Fibroblast of villous mesenchyme (primary cell): ENCODE measurements around the gene PCDHGB4. TPM values are rescaled to one million over a fixed set of nuclear protein-coding genes. Genes with fewer than 3 reads are reported as not detected.
"Not testable (repeated sequence)": the region's sequence is repeated elsewhere in the genome, so short reads cannot be mapped to it uniquely, and the experiment has no call there.

Source experiments
- DNase-seq: peaks from one replicate; pipeline ENCODE4 v3.0.0-alpha.2; 2010; ENCODE audit warnings: low read depth
- H3K4me3 ChIP-seq: 2 replicates; pipeline ENCODE4 v1.5.1; 2011; ENCODE audit warnings: low read depth, mild to moderate bottlenecking, low read length
- total RNA-seq: library from RNA; depleted of rRNA; stranded (reverse); fragments of >200 nt; gene quantifications from 2 replicates; pipeline ENCODE4 v1.2.3, GENCODE V29; 2012
- TF ChIP-seq, protein P1 (sequence below): IDR thresholded peaks from 2 replicates; pipeline ENCODE4 v1.5.1; 2012; ENCODE audit warnings: low read depth, mild to moderate bottlenecking, low read length; ENCODE audit not compliant: insufficient read depth

PCDHGB4 gene
- total RNA-seq, 1 donor: 13.4 TPM

DNA sequence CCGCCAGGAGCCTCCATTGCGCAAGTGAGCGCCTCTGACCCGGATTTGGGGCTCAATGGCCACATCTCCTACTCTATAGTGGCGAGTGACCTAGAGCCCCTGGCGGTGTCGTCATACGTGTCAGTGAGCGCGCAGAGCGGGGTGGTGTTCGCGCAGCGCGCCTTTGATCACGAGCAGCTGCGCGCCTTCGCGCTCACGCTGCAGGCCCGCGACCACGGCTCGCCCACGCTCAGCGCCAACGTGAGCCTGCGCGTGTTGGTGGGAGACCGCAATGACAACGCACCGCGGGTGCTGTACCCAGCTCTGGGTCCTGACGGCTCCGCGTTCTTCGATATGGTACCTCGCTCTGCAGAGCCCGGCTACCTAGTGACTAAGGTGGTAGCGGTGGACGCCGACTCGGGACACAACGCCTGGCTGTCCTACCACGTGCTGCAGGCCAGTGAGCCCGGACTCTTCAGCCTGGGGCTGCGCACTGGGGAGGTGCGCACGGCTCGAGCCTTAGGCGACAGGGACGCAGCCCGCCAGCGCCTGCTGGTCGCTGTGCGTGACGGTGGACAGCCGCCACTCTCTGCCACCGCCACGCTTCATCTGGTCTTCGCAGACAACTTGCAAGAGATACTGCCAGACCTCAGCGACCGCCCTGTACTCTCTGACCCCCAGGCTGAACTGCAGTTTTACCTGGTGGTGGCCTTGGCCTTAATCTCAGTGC is 22.3 kb downstream of the PCDHGB4 start:
- no peak for DNase-seq
- TF ChIP-seq, protein P1, sequence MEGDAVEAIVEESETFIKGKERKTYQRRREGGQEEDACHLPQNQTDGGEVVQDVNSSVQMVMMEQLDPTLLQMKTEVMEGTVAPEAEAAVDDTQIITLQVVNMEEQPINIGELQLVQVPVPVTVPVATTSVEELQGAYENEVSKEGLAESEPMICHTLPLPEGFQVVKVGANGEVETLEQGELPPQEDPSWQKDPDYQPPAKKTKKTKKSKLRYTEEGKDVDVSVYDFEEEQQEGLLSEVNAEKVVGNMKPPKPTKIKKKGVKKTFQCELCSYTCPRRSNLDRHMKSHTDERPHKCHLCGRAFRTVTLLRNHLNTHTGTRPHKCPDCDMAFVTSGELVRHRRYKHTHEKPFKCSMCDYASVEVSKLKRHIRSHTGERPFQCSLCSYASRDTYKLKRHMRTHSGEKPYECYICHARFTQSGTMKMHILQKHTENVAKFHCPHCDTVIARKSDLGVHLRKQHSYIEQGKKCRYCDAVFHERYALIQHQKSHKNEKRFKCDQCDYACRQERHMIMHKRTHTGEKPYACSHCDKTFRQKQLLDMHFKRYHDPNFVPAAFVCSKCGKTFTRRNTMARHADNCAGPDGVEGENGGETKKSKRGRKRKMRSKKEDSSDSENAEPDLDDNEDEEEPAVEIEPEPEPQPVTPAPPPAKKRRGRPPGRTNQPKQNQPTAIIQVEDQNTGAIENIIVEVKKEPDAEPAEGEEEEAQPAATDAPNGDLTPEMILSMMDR: no peak
- H3K4me3 ChIP-seq: no peak overlapping the region

DNA sequence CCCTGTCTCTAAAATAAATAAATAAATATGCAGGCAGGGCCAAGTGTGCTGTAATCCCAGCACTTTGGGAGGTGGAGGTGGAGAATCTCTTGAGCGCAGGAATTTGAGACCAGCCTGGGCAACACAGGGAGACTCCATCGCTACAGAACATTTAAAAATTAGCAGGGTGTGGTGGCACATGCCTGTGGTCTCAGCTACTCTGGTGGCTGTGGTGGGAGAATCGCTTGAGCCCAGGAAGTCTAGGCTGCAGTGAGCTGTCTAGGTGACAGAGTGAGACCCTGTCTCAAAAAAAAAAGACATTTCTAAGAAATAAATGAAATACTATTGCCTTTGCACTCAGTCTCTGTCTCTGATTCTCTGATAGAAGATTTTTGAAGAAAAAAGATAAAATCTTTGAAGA is 24.1 kb downstream of the PCDHGB4 start:
- TF ChIP-seq, protein P1: no peak
- no peak overlapping the region for H3K4me3 ChIP-seq
- DNase-seq: no peak

DNA sequence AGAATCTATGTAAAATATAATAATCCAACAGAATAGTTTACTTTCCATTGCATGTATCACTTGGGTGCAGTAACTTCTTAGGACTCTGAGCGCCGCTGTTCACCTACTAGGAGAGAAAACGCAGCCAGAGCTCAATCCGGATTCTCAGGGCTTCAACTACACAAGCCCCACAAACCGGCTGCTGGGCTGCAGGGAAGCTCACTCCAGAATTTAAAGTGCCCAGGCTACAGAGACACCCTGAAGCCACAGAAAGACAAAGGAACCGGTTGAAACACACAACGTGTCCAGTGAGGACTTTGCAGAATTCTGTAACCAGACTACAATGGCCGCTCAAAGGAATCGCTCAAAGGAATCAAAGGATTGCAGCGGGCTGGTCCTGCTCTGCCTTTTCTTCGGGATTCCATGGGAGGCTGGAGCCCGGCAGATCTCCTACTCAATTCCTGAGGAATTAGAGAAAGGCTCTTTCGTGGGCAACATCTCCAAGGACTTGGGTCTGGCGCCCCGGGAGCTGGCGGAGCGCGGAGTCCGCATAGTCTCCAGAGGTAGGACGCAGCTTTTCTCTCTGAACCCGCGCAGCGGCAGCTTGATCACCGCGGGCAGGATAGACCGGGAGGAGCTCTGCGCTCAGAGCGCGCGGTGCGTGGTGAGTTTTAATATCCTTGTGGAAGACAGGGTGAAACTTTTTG is 25.5 kb downstream of the PCDHGB4 start, which contains the start of gene PCDHGA10:
TSS of gene PCDHGA10 (plus strand) at position 134 of the 686 bp plus-strand sequence. CDS start at position 323, 189 bp downstream.
- peak within 1 kb of the TSS; percentile 70 for H3K4me3 ChIP-seq
- TF ChIP-seq, protein P1: peak; percentile 86
- peak; percentile 83 for DNase-seq

DNA sequence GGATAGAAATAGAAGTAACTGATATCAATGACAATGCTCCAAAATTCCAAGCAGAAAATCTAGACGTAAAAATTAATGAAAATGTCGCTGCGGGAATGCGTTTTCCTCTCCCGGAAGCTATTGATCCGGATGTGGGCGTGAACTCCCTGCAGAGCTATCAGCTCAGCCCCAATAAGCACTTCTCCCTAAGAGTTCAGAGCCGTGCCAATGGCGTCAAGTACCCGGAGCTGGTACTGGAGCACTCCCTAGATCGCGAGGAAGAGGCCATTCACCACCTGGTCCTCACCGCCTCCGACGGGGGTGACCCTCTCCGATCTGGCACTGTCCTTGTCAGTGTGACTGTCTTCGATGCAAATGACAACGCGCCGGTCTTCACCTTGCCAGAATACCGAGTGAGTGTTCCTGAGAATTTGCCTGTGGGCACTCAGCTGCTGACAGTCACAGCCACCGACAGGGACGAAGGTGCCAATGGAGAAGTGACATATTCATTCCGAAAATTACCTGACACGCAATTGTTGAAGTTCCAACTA is 26.1 kb downstream of the PCDHGB4 start:
- DNase-seq: no peak
- TF ChIP-seq, protein P1: no peak
- peak overlapping the region; percentile 70 for H3K4me3 ChIP-seq

DNA sequence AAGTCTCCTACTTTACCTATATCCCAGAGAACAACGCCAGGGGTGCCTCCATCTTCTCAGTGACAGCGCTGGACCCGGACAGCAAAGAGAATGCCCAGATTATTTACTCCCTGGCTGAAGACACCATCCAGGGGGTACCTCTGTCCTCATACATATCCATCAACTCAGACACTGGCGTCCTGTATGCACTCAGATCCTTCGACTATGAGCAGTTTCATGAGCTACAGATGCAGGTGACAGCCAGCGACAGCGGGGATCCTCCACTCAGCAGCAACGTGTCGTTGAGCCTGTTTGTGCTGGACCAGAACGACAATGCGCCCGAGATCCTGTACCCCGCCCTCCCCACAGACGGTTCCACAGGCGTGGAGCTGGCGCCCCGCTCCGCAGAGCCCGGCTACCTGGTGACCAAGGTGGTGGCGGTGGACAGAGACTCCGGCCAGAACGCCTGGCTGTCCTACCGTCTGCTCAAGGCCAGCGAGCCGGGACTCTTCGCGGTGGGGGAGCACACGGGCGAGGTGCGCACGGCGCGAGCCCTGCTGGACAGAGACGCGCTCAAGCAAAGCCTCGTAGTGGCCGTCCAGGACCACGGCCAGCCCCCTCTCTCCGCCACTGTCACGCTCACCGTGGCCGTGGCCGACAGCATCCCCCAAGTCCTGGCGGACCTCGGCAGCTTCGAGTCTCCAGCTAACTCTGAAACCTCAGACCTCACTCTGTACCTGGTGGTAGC is 27.2 kb downstream of the PCDHGB4 start:
- DNase-seq, H3K4me3 ChIP-seq: not testable (repeated sequence)

DNA sequence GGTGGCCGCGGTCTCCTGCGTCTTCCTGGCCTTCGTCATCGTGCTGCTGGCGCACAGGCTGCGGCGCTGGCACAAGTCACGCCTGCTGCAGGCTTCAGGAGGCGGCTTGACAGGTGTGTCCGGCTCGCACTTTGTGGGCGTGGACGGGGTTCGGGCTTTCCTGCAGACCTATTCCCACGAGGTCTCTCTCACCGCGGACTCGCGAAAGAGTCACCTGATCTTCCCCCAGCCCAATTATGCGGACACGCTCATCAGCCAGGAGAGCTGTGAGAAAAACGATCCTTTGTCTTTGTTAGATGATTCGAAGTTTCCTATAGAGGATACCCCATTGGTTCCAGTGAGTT is 27.7 kb downstream of the PCDHGB4 start:
- not testable (repeated sequence) for H3K4me3 ChIP-seq, DNase-seq

DNA sequence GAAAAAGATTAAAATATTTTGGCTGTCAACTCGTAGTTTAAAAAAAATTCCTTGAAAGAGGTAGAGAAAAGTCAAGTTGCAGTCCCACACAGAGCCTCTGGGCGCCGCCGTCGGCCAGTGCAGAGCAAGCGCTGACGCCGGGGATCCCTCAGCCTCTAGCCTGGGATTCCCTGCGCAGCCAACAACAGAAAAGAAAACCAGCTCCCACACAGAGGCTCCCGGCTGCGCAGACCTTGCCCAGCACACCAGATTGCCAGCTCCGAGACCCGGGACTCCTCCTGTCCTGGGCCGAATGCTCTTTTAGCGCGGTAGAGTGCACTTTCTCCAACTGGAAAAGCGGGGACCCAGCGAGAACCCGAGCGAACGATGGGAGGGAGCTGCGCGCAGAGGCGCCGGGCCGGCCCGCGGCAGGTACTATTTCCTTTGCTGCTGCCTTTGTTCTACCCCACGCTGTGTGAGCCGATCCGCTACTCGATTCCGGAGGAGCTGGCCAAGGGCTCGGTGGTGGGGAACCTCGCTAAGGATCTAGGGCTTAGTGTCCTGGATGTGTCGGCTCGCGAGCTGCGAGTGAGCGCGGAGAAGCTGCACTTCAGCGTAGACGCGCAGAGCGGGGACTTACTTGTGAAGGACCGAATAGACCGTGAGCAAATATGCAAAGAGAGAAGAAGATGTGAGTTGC is 30.1 kb downstream of the PCDHGB4 start, which contains the start of gene PCDHGB7:
TSS of gene PCDHGB7 (plus strand) at position 184 of the 679 bp plus-strand sequence. CDS start at position 367, 183 bp downstream.
- TF ChIP-seq, protein P1: peak; percentile 81
- peak within 1 kb of the TSS; percentile 53 for H3K4me3 ChIP-seq

More for the DNA sequence above, 30.1 kb downstream of the PCDHGB4 start, which contains the start of gene PCDHGB7:
- DNase-seq: peak; percentile 85
